Left renal cortex interstitium (tissue), 4 donors: ENCODE results near the gene KLHL25. TPM values are rescaled to one million over a fixed set of nuclear protein-coding genes. Genes with fewer than 3 reads are reported as not detected.
"Not testable (repeated sequence)": the region's sequence is repeated elsewhere in the genome, so short reads cannot be mapped to it uniquely, and the experiment has no call there.

ENCODE experiments used
- DNase-seq, 4 donors: peaks; one replicate each; pipeline ENCODE4 v3.0.0-alpha.2; 2013; ENCODE audit warnings: low read depth in 4 of 4, low spot score in 2 of 4, missing footprints in 1 of 4
- polyA plus RNA-seq, 4 donors: library from polyadenylated mRNA; unstranded; fragments of 120-200 nt; gene quantifications; one replicate each; pipeline ENCODE4 v1.2.1, GENCODE V29; 2013; ENCODE audit not compliant: insufficient read length in 4 of 4

The KLHL25 gene
- 10 to 100 TPM in 3 of 4 donors, 1 to 10 TPM in 1; 9.5 to 15.7 (median 13.9) TPM for polyA plus RNA-seq

GRCh38 chr15:85794598-85795336 lies at the start of gene KLHL25:
KLHL25 (minus strand) TSS chr15:85794925; CDS start chr15:85769810, 25,115 bp downstream.
- peak in 3 of 4 donors; percentile 83 to 91 (median 87) for DNase-seq

- no peak for DNase-seq
Measured at GRCh38 chr15:85840802-85841152, 46.1 kb upstream of the KLHL25 start.

GRCh38 chr15:85840079-85840801 lies 45.5 kb upstream of the KLHL25 start:
- peak in 3 of 4 donors; percentile 68 to 76 (median 69) for DNase-seq

GRCh38 chr15:85839643-85840042 lies 44.9 kb upstream of the KLHL25 start:
- no peak for DNase-seq

- no peak for DNase-seq
Measured at GRCh38 chr15:85838655-85839054, 43.9 kb upstream of the KLHL25 start.

- DNase-seq, result no peak
Measured at GRCh38 chr15:85837881-85838280, 43.2 kb upstream of the KLHL25 start.

GRCh38 chr15:85837011-85837433 lies 42.3 kb upstream of the KLHL25 start:
- no peak for DNase-seq

- no peak for DNase-seq
Measured at GRCh38 chr15:85834651-85835050, 39.9 kb upstream of the KLHL25 start.

GRCh38 chr15:85832394-85832793 lies 37.7 kb upstream of the KLHL25 start:
- no peak for DNase-seq

GRCh38 chr15:85831415-85832113 lies 36.8 kb upstream of the KLHL25 start:
- peak in 2 of 4 donors; percentile 38 to 45 for DNase-seq

GRCh38 chr15:85829754-85830153 lies 35.0 kb upstream of the KLHL25 start:
- not testable (repeated sequence) for DNase-seq

GRCh38 chr15:85828874-85829273 lies 34.1 kb upstream of the KLHL25 start:
- no peak for DNase-seq

- no peak for DNase-seq
Measured at GRCh38 chr15:85828126-85828525, 33.4 kb upstream of the KLHL25 start.

- no peak for DNase-seq
Measured at GRCh38 chr15:85826756-85827515, 32.2 kb upstream of the KLHL25 start.

- DNase-seq, result no peak
Measured at GRCh38 chr15:85825719-85826118, 31.0 kb upstream of the KLHL25 start.

GRCh38 chr15:85825118-85825517 lies 30.4 kb upstream of the KLHL25 start:
- no peak for DNase-seq

- no peak for DNase-seq
Measured at GRCh38 chr15:85821545-85821944, 26.8 kb upstream of the KLHL25 start.

- DNase-seq, result no peak
Measured at GRCh38 chr15:85819938-85820337, 25.2 kb upstream of the KLHL25 start.

- DNase-seq, result no peak
Measured at GRCh38 chr15:85813234-85813633, 18.5 kb upstream of the KLHL25 start.

- no peak for DNase-seq
Measured at GRCh38 chr15:85810075-85810474, 15.3 kb upstream of the KLHL25 start.

GRCh38 chr15:85805420-85805819 lies 10.7 kb upstream of the KLHL25 start:
- no peak for DNase-seq
